Measurements from ENCODE around the gene CD27.
"Not testable (repeated sequence)": the region's sequence is repeated elsewhere in the genome, so short reads cannot be mapped to it uniquely, and the experiment has no call there.

Gene CD27

DNA sequence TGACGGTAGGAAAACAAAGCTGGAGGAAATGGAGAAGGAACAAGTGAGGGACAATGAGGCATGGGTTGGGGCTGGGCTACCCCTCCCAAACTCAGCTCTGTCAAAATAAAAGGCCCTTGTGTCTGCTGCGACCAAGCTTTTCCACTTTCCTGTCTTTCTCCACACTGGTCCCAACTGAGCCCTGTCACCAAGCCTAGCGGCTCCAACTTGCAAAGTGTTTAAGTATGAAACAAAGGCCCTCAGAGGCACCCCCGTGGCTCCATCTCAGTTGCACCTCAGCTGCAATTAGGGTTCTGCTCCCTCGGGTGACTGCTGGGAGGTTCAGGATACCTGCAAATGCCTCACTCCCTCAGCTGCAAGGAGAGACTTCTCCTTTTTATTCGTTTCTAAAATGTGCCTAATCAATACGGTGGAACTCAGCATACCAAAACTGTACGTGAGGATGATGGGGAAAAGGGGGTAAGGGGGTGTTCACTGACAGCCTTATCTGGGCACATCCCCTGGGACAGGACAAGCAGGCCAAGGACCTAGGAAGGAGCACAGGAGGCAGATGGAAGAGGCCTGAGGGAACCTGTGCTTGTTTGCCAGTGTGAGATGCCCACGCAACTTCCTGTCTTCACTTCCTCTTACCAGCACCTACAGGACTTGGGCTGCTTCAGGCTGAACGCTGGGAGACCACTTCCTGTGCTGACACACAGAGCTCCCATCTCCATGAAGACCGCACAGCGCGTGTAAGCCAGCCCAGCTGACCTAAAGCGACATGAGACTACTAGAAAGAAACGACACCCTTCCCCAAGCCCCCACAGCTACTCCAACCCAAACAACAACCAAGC is 16.9 kb downstream of the CD27 start:
- peak; percentile 62 to 77 for DNase-seq (ENCODE audit: low read depth in 2 of 2)

GRCh38 chr12:6462234-6462995 is 17.7 kb downstream of the CD27 start:
- DNase-seq (ENCODE audit: low read depth in 2 of 2), result no peak

- DNase-seq (ENCODE audit: low read depth in 2 of 2), result no peak
Observed at GRCh38 chr12:6463216-6463615, 18.5 kb downstream of the CD27 start.

GRCh38 chr12:6463858-6464257 is 19.1 kb downstream of the CD27 start:
- no peak for DNase-seq (ENCODE audit: low read depth in 2 of 2)

GRCh38 chr12:6464531-6464930 is 19.8 kb downstream of the CD27 start:
- DNase-seq (ENCODE audit: low read depth in 2 of 2), result no peak

GRCh38 chr12:6465467-6466183 is 20.9 kb downstream of the CD27 start:
- DNase-seq (ENCODE audit: low read depth in 2 of 2), result no peak

GRCh38 chr12:6466184-6466573 is 21.4 kb downstream of the CD27 start:
- no peak for DNase-seq (ENCODE audit: low read depth in 2 of 2)

DNA sequence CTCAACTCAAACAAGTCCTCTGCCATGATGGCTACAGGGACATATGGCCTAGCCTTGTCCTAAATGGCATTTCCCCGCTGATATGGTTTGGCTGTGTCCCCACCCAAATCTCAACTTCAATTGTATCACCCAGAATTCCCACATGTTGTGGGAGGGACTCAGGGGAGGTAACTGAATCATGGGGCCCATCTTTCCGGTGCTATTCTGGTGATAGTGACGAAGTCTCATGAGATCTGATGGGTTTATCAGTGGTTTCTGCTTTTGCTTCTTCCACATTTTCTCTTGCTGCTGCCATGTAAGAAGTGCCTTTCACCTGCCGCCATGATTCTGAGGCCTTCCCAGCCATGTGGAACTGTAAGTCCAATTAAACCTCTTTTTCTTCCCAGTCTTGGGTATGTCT is 22.0 kb downstream of the CD27 start:
- not testable (repeated sequence) for DNase-seq (ENCODE audit: low read depth in 2 of 2)

- DNase-seq (ENCODE audit: low read depth in 2 of 2), result not testable (repeated sequence)
Observed at GRCh38 chr12:6467571-6468282, 23.0 kb downstream of the CD27 start.

- no peak for DNase-seq (ENCODE audit: low read depth in 2 of 2)
Observed at GRCh38 chr12:6468283-6468575, 23.5 kb downstream of the CD27 start.

- no peak for DNase-seq (ENCODE audit: low read depth in 2 of 2)
Observed at GRCh38 chr12:6469092-6469491, 24.3 kb downstream of the CD27 start.

GRCh38 chr12:6469609-6470374 is 25.0 kb downstream of the CD27 start:
- DNase-seq (ENCODE audit: low read depth in 2 of 2), result no peak

DNA sequence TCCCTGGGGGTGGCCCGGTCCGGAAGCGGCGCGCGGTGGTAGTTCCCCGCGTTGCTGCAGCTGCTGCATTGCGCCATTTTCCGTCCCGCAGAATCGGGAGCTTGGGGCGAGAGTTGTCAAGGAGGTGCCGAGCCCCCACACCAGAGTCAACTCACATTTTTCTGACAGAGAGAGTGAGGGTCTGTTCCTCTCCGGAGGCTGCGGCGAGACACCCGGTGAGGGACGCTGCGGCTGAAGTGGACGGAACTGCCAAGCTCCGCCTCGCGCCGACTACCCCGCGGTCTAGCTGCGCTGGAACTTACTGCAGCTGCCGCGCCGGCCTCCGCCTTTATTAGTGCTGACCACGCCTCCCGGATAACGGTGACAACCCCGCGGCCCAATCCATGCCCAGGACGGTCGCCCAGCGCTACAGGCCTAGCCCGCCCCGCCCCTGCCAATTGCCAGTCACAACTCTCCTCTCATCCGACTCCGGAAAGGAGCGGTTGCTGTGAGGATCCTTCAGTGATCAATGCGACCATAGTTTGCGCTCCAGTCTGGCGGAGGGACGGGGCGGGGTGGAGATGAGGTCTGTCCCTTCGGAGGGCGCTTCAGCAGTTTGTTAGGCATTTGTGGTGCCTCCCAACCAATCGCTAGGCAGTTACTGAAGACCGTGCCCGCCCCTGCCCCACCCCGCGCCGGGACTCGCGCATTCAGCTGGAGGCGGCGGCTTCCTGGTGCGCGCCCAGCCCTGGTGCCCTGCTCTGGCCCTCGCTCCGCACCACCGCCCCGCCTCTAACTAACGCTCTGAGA is 25.8 kb downstream of the CD27 start, which contains the start of gene VAMP1:
Gene VAMP1 (minus strand): TSS at position 303 of the 789 bp plus-strand sequence. CDS start 146 bp downstream, at position 157.
- peak; percentile 95 to 98 for DNase-seq (ENCODE audit: low read depth in 2 of 2)

DNA sequence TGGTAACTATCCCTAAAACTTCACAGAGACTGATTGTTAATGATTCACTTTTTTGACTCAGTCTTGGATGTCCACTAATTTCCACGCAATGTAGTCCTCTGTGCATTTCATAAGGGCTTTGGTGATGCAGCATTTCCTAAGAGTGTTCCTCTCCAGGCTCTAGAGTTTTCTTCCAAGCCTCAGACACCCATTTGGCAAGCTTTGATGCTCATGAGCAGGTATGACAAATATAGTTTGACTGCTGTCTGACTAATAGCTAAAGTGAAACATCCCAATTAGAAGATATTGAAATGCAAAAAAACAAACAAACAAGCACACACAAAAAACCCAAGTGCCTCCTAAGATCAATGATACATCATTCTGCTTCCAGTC is 27.2 kb downstream of the CD27 start:
- no peak for DNase-seq (ENCODE audit: low read depth in 2 of 2)

- no peak for DNase-seq (ENCODE audit: low read depth in 2 of 2)
Observed at GRCh38 chr12:6472491-6472890, 27.7 kb downstream of the CD27 start.

DNA sequence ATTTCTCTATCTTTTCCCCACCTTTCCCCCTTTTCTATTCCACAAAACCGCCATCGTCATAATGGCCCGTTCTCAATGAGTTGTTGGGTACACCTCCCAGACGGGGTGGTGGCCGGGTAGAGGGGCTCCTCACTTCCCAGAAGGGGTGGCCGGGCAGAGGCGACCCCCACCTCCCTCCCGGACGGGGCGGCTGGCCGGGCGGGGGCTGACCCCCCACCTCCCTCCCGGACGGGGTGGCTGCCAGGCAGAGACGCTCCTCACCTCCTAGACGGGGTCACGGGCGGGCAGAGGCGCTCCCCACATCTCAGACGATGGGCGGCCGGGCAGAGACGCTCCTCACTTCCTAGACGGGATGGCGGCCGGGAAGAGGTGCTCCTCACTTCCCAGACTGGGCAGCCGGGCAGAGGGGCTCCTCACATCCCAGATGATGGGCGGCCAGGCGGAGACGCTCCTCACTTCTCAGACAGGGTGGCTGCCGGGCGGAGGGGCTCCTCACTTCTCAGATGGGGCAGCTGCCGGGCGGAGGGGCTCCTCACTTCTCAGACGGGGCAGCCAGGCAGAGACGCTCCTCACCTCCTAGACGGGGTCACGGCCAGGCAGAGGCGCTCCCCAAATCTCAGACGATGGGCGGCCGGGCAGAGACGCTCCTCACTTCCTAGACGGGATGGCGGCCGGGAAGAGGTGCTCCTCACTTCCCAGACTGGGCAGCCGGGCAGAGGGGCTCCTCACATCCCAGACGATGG is 30.6 kb downstream of the CD27 start:
- not testable (repeated sequence) for DNase-seq (ENCODE audit: low read depth in 2 of 2)

DNA sequence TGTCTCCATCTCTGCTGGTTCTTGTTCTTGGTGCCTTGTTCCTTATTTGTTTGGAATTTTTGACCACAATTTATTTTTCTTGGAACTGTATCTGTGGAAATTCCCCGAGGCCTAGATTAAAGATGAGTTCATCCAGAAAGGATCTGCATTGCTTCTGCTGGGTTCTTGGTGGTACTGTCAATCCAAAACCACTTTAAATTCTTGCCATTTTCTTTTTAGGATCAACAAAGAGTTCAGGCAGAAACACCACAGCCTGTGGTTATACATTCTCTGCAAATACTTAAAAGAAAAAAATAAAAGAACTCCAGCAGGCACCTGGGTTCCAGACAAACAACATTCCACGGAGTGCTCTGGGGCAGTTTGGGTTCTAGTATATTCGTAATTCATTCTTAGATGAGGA is 31.7 kb downstream of the CD27 start:
- DNase-seq (ENCODE audit: low read depth in 2 of 2), result no peak

GRCh38 chr12:6477601-6478377 is 33.0 kb downstream of the CD27 start:
- DNase-seq (ENCODE audit: low read depth in 2 of 2), result not testable (repeated sequence)

DNA sequence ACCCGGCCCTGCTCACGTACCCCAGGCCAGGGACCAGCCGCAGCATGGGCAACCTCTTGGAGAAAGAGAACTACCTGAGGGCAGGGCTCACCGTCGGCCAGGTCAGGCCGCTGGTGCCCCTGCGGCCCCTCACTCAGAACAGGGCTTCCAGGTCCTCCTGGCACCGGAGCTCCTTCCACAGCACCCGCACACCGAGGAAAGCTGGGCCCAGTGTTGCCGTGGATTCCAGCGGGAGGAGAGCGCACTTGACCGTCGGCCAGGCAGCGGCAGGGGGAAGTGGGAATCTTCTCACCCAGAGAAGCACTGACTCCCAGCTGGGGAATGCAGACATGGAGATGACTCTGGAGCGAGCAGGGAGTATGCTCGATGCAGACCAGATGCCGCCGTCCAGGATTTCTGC is 33.7 kb downstream of the CD27 start:
- DNase-seq (ENCODE audit: low read depth in 2 of 2), result no peak

Measured in stimulated activated CD4-positive, alpha-beta T cell treated with anti-CD3 and anti-CD28 coated beads, Interleukin-12 subunit alpha, Interleukin-12 subunit beta, amount 100 ng/mL, for 24 hours (primary cell).